GM18519 (cell line): ENCODE measurements around the gene MRTFB.

Experiments used
- ATAC-seq: cut with Tn5 transposase; IDR thresholded peaks from one replicate; pipeline ENCODE4 v1.9.1; 2021; ENCODE audit warnings: mild to moderate bottlenecking, moderate library complexity; ENCODE audit not compliant: unreplicated experiment, low FRiP score

Gene MRTFB

DNA sequence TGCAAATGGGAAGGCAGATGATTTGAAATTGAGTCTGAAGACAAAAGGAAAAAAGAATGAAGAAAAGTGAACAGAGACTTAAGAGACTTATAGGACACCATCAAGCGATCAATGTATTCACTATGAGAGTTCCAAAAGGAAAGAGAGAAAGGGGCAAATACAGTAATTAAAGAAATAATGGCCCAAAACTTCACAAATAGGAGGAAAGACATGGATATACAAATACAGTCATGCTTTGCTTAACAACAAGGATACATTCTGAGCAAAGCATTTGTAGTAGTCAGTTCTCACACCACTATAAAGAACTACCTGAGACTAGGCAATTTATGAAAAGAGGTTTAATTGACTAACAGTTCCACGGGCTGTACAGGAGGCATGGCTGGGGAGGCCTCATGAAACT is 152.5 kb downstream of the MRTFB start:
- no peak for ATAC-seq

DNA sequence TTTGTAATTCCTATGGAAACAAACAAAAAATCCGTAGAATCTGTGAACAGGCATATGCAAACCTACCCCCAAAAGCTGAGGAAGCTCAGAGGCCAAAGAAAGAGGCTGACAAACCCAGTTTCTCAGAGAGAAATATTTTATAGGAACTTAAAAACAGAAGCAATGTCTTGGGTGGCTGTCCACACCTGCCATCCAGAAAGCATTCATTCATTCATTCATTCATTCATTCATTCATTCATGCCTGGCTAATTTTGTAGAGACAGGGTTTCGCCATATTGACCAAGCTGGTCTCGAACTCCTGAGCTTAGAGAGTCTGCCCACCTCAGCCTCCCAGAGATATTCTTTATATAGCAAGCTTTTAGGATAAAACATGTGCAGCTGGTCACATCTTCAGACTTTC is 154.3 kb downstream of the MRTFB start:
- ATAC-seq: no peak

DNA sequence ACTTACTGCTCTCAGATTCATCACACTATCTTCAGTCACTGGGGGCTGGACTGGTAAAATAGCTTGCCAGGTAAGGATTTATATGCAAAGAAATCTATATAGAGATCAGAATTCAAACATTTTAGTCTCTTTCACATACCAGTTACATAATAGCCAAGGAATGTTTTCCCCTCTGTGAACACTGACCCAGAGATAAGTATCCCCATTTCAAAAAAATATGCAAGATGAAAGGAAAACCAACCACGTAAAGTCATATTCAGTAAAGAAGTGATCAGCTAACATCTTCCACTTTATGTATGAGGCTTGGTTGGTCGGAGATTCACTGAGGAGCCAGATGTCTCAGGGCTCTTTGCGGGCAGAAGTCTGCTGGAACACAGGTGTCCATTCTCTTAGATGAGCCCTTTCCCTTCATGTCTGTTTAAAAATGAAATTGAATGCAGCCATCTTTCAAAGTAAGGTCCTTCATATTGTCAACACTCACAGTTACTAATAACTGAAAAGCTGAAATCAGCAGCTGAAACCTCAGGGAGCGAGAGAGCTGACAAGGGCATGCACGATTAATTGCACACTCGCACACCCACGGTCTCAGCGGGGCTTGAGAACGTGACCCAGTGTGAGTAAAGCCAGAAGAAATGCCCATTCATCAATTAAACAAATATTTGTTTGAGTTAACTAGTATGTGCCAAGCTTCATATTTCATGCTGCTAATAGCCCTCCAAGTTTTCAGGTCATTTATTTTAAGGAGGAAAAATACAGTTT is 161.2 kb downstream of the MRTFB start:
- no peak for ATAC-seq

DNA sequence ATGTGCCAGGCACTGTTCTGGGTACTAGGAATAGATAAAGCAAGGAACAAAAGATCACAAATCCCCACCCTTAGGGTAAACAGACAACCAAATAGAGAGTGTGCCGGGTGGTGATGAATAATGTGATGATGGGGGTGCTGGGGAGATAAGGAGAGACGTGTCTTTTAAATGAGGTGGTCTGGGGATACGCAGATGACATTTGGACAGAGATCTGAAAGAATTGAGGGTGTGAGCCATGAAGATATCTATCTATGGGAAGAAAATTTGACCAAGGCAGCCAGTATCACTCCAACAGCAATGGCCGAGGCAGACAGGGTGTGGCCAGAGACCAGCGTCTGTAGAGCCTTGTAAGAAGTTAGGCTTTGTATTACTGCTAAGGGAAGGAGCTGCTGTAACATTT is 165.3 kb downstream of the MRTFB start:
- ATAC-seq: no peak

DNA sequence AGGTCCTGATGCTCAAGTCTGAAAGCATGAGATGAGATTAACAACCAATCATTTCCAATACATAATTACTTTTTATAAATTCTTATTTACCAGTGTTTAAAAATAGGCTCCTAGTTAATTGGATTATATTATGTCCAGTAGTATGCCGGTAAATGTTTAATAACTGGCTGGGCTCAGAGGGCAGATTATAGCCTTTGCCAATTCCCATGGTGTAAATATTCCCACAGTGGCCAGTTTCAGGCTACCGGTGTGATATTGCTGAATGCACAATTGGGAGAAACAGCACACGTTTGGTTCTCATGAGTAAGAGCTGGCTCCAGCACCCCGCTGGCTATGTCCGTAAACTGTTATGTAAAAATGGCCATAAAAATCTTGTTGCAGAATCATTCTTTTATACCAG is 167.6 kb downstream of the MRTFB start:
- ATAC-seq: no peak

DNA sequence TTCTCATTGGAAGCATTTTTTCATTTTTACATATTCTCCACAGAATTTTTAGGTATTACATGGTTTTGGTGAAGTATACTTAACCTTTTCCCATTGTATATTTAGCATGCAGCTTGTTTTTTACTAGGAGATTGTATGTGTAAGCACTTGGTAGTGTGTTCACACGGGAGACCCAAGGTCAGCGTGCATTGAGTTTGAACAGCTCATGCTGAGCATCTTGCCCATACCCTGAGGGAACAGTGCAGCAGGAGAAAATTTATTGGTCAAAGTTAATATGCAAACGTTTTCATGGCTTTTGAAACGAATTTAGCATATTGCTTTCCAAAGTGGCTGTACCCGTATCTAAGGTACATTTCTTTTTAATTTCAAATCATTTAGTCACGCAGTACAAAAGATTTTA is 168.7 kb downstream of the MRTFB start:
- no peak for ATAC-seq

DNA sequence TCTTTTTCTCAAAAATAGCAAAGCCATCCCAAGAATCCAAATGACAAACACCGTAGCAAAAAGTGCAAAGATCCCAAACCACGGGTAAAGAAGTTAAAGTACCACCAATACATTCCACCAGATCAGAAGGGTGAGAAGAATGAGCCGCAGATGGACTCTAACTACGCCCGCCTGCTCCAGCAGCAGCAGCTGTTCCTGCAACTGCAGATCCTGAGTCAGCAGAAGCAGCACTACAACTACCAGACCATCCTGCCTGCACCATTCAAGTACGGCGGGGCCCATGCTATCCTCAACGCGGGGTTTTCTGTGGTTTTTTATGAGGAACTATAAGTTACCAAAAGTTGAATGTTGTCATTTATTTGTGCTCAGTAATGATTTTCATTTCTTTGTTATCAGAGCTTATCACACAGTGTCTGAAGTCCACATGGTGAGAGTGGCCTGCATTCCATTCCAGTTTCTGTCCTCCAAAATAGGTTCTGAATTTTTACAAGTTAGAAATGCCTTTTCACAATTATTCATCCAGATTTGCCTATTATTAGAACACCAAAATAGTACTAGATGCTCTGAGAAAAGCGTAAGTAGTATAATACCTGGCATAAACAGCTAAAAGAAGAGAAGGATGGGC is 169.2 kb downstream of the MRTFB start:
- no peak for ATAC-seq

DNA sequence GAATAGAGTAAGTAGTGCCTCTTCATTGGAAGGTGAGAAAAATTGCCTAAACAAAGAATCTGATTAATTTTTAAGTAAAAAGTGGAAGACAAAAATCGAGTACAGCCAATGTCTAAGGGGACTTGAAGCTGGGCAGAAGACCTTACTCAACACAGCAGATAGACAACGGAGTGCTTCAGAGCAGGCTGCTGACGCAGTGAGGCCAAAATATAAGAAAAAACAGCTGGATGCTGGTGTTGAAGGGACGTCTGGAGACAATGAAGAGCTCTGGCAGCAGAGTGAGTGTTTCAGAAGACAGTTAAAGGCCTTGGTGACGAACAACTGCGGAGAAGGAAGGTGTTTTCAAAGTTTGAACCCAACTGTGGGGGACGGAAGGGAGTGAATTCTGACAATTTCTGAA is 169.8 kb downstream of the MRTFB start:
- ATAC-seq: no peak

DNA sequence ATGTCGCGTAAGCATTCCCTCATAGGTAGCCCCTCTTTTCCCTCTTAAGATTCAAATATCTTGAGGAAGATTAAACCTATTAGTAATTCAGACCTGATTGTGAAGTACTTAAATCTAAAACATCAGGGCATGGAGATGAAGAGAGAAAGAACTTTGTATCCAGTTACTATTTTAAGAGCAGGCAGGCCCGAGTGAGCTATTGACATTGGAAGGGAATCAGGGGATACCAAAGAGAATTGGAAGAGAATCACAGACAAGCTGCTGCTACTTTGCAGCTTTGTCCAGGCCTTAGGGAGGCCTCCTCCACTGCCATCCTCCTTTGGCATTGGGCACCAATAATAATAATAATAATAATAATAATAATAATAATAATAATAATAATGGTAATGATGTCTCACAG is 170.5 kb downstream of the MRTFB start:
- ATAC-seq: no peak

DNA sequence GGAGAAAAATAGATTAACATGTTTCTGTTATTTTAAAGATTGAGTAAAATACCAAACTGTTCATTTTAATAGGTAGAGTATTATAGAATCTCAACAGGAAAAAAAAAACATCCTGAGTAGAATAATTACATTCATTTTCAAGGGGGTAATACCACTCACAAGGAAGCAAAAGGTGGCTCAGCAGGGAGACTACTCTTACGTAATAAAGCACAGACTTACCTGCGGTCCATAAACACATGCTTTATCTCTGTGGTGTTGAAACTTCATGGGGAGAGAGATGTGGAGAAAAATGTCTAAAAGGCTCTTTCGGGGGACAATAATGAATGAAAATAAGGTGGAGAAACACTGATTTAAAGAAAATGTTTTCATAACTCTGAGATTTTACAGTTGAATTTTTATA is 171.7 kb downstream of the MRTFB start:
- ATAC-seq: no peak

DNA sequence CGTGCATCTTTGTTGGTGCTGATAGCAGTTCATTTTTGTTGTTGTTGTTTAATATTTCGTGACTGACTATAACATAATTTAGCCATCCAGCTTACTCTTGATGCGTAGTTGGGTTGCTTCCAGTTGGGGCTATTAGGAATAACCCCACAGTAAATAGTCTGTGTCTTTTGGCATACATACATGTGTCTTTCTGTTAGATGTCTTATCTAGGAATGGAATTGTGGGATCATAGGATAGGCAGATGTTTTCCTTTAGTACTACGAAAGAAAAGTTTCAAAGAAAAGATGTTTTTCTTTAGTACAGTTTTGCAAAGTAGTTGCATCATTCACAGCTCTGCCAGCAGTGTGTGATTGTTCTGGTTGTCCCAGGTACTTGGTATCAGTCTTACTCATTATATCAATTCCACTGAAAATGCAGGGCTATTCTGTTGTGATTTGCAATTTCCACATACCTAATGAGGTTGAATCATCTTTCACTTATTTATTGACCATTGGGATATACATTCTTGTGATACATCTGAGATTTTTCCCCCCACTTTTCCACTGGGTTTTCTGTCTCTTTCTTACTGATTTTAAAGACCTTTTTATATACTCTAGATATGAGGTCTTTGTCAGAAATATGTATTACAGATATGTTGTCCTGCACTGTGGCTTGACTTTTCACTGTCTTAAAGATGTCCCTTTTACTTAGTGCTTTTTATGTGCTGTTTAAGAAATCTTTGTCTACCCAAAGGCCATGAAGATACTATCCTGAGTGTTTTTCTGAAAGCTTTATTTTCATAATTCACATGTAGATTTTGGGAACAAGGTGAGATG is 173.3 kb downstream of the MRTFB start:
- no peak for ATAC-seq

DNA sequence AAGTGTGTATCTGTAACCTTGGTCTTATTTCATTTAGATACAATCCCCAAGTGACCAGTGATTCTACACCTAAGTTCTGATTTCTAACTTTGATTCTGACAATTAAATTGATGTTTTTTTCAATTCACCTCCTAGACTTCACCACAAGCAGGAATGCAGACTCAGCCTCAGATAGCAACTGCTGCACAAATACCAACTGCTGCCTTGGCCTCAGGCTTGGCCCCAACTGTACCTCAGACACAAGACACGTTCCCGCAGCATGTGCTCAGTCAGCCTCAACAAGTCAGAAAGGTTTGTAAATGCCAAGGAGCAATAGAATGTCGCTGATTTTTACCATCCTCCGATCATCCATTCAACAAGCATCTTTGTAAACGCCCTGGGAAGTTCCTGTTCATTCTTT is 177.7 kb downstream of the MRTFB start:
- no peak for ATAC-seq

DNA sequence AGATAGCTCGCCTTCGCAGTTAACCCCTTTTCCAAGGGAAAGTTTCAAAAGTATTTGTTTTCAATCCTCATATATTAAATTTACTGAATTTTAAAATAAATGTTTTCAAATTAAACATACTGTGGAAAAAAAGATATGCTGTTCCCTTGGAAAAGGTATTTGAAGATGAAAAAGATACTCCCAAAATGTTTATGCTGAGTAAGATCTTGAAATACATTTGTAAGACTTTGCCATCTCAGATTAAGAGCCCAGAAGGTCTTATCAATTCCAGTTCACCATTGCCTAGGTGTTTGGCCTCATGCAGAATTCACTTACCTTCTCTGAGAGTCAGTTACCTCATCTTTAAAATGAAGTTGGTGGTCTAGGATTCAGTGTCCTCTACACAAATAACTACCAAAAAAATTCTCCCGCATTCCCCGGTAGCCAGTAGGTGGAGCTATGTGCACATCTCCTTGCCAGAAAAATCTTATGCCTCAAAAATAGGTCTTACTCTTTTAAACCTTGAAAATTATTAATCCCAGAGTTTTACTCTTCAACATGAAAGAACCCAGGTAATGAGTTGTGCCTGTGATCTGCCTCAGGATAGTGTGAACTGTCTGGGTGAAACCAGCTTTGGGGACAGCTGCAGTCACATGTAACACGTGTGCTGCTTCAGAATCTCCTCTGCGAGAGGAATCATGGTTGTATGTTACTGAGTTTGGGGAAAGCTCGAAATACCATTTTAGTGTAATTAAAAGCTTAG is 178.3 kb downstream of the MRTFB start:
- ATAC-seq: no peak

DNA sequence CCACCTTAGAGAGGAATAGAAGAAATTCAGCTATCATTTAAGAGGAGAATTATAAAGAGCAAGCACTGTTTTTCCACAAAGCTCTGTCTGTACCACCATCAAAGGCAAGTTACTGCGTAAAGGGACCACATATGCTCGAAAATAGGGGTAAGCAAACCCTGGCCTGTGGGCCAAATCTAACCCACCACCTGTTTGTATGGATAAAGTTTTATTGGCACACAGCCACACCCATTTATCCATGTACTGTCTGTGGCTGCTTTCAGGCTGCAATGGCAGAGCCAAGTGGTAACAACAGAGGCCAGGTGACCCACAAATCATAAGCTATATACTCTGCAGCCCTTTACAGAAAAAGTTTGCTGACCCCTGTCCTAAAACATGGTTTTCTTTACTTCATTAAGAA is 180.3 kb downstream of the MRTFB start:
- no peak for ATAC-seq

DNA sequence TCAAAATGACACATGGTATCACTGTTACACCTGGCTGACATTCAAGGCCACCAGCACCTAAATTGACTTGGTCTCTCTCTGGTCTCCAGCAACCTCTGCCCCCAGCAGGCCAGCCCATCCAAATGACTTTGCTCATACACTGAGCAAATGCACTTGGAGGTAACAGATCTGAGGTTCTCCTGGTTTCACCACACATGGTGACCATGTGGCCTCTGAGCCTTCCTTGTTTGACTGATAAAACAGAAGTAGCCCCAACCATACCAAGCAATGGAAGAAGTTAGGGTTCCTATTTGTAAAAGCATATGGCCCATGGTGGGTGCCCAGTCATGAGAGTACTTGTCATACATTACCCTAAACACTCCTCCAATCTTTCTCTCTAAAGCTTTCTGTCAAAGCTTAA is 181.7 kb downstream of the MRTFB start:
- no peak for ATAC-seq

DNA sequence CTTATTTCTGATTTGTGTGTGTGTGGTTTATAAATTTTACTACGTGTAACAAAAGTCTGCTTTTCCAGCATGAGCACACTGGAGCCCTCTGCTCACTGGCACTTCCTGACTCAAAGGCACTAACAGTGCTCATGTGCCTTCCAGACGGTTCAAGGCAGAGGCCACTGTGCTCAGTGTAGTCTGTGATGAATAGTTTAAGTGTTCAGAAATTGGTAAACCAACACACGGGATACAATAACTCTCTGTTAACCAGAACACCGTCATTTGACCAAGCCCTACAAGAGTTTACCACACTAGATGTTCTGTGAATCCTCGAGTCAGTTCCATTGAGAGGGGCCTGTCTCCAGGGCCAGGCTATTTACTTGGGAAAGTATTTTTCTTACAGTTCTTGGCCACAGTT is 191.9 kb downstream of the MRTFB start:
- ATAC-seq: no peak

DNA sequence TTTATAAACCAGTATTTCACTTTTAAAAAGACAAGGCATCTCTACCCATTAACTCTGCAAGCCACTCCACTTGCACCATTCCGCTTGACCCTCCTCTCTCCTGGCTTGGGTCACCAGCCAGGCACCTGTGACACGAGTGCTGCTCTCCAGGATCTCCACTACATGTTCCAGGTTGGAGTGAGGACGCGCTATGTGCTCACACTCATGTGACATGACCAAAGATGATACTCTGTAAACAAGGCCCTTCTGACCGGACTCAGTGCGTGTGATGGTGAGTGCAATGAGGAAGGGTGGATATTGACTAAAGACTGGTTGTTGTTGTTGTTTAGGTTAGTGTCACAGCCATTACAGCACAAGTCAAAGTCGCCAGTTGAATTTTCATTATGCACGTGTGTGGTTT is 192.7 kb downstream of the MRTFB start:
- ATAC-seq: no peak

DNA sequence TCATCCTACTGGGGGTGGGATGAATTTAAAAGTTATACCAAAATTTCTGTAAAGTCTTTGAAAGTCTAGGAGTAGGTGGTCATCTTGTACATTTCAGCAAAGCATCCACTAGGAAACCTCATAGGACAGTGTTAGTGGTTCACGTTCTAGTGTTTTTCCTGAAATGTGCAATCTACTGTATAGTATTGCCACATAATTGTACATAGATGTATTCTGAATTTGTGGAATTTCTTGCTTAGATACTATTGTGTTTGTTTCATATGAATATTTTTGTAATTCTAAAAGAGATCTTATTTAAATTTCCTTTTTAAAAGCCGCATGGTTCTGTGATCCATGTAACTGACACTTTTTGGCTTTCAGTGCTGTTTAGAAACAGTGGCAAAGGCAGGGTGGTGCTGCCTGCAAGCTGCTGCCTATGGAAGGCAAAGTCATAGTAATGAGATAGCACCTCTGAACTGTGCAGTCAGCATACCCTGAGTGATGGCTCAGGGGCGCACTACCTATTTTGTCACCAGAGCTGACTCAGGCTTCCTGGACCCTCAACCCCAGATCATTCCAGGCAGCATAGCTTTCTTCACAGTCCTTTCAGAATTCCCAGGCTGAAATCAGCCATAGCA is 193.3 kb downstream of the MRTFB start:
- no peak for ATAC-seq

DNA sequence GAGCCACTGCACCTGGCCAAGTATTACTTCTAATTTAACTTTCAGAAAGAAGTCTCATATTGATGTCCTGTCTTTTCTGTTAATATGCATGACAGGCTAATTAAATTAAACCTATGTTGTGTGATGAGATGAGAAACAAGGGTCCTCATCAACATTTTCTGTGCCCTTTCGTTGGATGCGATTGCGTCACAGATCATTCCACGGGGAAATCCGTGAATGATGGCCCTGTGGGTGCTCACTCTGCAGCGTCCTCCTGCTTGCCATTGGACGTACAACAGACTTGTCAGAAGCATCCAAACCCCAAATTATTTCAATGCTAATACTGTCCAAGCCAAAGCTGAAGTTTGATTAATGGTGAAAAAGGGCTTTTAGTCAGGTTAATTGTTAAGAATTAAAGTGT is 197.0 kb downstream of the MRTFB start:
- no peak for ATAC-seq

DNA sequence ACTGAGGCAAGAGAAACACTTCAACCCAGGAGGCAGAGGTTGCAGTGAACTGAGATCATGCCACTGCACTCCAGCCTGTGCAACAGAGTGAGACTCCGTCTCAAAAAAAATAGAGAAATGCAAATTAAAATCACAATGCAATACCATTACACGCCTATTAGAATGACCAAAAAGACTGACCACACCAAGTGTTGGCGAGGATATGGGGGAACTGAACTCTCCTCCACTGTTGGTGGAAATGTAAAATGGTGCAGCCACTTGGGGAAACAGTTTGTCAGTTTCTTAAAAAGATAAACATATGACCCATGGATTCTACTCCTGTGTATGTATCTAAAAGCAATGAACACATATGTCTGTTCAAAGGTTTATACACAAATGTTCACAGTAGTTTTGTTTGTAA is 204.8 kb downstream of the MRTFB start:
- no peak for ATAC-seq

DNA sequence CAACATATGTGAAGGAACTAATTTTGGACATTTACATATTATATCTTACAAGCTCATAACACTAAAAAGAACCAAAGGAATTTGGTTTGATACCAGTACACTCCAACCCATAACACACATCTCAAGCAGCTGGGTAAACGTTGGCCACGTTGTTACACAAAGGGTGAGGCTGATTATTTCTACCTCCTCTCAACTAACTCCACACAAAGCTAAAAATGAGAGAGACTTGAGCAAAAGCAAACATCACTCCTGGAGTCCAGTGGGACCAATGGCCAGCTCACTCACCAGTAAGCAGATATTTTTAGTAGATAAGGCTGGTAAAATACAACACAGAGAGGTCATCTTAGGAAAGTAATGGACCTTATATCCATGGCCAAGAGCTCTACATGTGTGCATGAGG is 207.6 kb downstream of the MRTFB start:
- ATAC-seq: no peak
